ENCODE results near the gene DLK1. TPM values are rescaled to one million over a fixed set of nuclear protein-coding genes. Genes with fewer than 3 reads are reported as not detected.

Gene DLK1
- total RNA-seq, 2 donors from 2014 or later: 2.2 TPM; not detected in 1

DNA sequence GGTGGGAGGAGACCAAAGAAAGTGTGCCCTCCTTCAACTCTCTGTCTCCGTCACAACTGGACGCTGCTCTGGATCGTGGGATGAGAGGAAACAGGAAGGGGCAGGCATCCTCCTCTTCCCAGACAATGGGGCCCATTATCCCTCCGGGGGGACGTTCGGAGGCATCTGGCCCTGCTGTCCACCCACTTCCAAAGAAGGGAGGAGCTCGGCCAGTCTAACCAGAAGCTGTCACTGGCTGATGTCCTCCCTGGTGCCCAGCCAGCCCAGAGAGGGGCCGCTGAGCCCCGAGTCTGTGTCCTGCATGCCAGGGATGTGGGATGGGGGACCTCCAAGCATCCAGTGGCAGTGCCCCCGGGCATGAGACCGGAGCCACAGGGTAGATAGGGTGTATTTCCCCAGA lies 59.4 kb downstream of the DLK1 start:
- Histone ChIP-seq H3K27ac (no peak overlapping the region), H3K27me3 (no peaks in the 10 kb centered on the region), H3K4me3 (no peak overlapping the region), H3K9ac (ENCODE audit: low read depth in 2 of 2, low read length in 2 of 2) (no peak overlapping the region), H3K4me1 (no peaks in the 10 kb centered on the region), H3K9me3 (no peaks in the 10 kb centered on the region), H3K36me3 (no peaks in the 10 kb centered on the region)
- TF ChIP-seq, protein P1, sequence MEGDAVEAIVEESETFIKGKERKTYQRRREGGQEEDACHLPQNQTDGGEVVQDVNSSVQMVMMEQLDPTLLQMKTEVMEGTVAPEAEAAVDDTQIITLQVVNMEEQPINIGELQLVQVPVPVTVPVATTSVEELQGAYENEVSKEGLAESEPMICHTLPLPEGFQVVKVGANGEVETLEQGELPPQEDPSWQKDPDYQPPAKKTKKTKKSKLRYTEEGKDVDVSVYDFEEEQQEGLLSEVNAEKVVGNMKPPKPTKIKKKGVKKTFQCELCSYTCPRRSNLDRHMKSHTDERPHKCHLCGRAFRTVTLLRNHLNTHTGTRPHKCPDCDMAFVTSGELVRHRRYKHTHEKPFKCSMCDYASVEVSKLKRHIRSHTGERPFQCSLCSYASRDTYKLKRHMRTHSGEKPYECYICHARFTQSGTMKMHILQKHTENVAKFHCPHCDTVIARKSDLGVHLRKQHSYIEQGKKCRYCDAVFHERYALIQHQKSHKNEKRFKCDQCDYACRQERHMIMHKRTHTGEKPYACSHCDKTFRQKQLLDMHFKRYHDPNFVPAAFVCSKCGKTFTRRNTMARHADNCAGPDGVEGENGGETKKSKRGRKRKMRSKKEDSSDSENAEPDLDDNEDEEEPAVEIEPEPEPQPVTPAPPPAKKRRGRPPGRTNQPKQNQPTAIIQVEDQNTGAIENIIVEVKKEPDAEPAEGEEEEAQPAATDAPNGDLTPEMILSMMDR (IDR thresholded peaks at IDR 0.05): no peak
- intact Hi-C loops (cut with DNase I): no loop called here
- no peak for DNase-seq

DNA sequence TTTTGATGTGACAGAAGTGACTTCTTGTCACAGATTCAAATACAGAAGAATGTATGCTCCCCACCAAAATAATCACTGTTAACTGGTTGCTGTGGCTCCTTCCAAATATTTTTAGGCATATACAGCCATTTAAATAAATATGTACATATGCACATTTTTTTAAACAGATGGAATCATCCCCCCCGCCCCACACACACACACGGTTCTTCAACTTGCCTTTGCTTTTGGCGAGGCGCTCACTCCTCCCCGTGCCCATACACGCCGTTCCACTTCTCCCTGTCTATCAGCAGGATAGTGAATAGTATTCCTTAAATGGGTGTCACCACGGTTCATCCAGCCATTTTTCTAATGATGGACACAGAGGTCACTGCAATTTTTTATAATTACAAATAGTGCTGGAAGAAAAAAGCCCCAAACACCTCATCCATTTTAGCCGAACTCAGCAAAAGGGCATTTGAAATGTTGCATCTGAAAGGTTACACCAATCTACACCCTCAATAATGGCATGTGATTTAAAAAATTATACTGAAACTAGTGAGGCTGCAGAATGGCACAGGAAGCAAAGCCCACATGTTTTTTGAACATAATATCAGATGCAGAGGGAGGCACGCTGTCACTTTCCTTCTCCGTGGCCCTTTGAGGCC lies 60.0 kb downstream of the DLK1 start:
- H3K9ac ChIP-seq (ENCODE audit: low read depth in 2 of 2, low read length in 2 of 2): no peak overlapping the region
- no peak for DNase-seq
- H3K27me3 ChIP-seq: no peaks in the 10 kb centered on the region
- H3K4me1 ChIP-seq: no peaks in the 10 kb centered on the region
- no peaks in the 10 kb centered on the region for H3K9me3 ChIP-seq
- H3K36me3 ChIP-seq: no peaks in the 10 kb centered on the region
- no peak overlapping the region for H3K4me3 ChIP-seq
- TF ChIP-seq, protein P1 (IDR thresholded peaks at IDR 0.05): no peak
- no peak overlapping the region for H3K27ac ChIP-seq
- intact Hi-C loops (cut with DNase I): no loop called here

DNA sequence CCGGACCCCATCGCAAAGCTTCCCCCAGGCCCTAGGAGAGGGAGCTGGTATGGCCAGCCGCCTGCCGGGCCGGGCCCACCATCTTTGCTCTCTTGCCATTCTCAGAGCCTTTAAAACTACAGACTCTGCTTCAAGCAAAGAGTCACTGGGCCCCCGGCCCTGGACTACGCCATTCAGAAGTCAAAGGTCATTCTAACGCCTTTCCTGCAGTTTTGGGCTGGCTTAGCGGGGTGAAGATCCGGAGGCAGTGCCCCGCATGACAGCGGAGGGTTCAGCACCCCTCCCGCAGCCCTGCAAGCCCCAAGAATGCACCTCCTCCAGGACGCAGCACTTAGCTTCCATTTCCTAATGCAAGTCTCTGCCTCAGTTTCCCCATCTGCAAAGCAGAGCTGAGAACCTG lies 61.0 kb downstream of the DLK1 start:
- TF ChIP-seq, protein P1 (IDR thresholded peaks at IDR 0.05): no peak
- Histone ChIP-seq H3K9me3 (no peaks in the 10 kb centered on the region), H3K36me3 (no peaks in the 10 kb centered on the region), H3K27me3 (no peaks in the 10 kb centered on the region), H3K27ac (no peak overlapping the region), H3K4me1 (no peaks in the 10 kb centered on the region), H3K9ac (ENCODE audit: low read depth in 2 of 2, low read length in 2 of 2) (no peak overlapping the region), H3K4me3 (no peak overlapping the region)
- no peak for DNase-seq
- intact Hi-C loops (cut with DNase I): no loop called here

Other genes with a start within 250 kb of the DLK1 start
- under 1 TPM; 0.74 to 0.99 TPM for gene BEGAIN, start 139.5 kb upstream of the DLK1 start, total RNA-seq
- gene MEG3, start 99.2 kb downstream of the DLK1 start, total RNA-seq: 10 to 100 TPM; 10.3 to 11.0 TPM
- gene RTL1, start 176.8 kb downstream of the DLK1 start, total RNA-seq: not detected